ENCODE measurements around the gene MEPCE. TPM values are rescaled to one million over a fixed set of nuclear protein-coding genes. Genes with fewer than 3 reads are reported as not detected.

The MEPCE gene
- total and polyA plus RNA-seq, 10 of the 15 experiments (the other 5 are each of a cell fraction or from before 2014, with no cell fraction given), result 8.2 to 48.0 (median 22.1) TPM

DNA sequence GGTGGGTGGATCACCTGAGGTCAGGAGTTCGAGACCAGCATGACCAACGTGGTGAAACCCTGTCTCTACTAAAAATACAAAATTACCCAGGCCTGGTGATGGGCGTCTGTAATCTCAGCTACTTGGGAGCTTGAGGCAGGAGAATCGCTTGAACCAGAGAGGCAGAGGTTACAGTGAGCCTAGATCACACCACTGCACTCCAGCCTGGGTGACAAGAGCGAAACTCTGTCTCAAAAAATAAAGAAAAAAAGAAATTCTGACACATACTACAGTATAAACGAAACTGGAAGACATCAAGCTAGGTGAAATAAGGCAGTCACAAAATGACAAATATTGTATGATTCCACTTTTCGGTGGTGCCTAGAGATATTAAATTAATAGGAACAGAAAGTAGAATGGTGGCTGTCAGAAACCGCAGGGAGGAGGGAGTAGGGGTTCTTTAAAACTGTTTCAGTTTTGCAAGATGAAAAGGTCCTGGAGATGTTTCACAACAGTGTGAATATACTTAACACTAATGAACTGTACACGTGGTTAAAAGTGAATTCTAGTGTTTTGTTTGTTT lies 33.1 kb upstream of the MEPCE start (continued):
- TF ChIP-seq, protein P1, sequence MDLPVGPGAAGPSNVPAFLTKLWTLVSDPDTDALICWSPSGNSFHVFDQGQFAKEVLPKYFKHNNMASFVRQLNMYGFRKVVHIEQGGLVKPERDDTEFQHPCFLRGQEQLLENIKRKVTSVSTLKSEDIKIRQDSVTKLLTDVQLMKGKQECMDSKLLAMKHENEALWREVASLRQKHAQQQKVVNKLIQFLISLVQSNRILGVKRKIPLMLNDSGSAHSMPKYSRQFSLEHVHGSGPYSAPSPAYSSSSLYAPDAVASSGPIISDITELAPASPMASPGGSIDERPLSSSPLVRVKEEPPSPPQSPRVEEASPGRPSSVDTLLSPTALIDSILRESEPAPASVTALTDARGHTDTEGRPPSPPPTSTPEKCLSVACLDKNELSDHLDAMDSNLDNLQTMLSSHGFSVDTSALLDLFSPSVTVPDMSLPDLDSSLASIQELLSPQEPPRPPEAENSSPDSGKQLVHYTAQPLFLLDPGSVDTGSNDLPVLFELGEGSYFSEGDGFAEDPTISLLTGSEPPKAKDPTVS (IDR thresholded peaks at IDR 0.05; ENCODE audit: low read depth, low read length), result no peak
- TF ChIP-seq, protein P2, sequence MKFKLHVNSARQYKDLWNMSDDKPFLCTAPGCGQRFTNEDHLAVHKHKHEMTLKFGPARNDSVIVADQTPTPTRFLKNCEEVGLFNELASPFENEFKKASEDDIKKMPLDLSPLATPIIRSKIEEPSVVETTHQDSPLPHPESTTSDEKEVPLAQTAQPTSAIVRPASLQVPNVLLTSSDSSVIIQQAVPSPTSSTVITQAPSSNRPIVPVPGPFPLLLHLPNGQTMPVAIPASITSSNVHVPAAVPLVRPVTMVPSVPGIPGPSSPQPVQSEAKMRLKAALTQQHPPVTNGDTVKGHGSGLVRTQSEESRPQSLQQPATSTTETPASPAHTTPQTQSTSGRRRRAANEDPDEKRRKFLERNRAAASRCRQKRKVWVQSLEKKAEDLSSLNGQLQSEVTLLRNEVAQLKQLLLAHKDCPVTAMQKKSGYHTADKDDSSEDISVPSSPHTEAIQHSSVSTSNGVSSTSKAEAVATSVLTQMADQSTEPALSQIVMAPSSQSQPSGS (IDR thresholded peaks at IDR 0.05; ENCODE audit: low read length), result peak; percentile 91
- 0 out of 2 replicates have a peak, but pooled peaks have one; percentile 49 for TF ChIP-seq ZNF207 (IDR thresholded peaks at IDR 0.05; ENCODE audit: borderline replicate concordance)
- peak; percentile 11 for TF ChIP-seq RELA (IDR thresholded peaks at IDR 0.05; ENCODE audit: borderline replicate concordance, partially characterized antibody)
- no peak for TF ChIP-seq ZNF622 (IDR thresholded peaks at IDR 0.05)
- TF ChIP-seq SREBF1 (IDR thresholded peaks at IDR 0.05; ENCODE audit: low read length), result no peak
- TF ChIP-seq FOXK2 (IDR thresholded peaks at IDR 0.05), result no peak; the same call in 1 of the 2 replicates
- peak; percentile 71 to 76 for TF ChIP-seq BHLHE40 (IDR thresholded peaks at IDR 0.05; ENCODE audit: borderline replicate concordance in 1 of 2, low read depth in 2 of 2, low read length in 1 of 2)
- TF ChIP-seq POU2F2 (IDR thresholded peaks at IDR 0.05; ENCODE audit: borderline replicate concordance, low read depth, low read length), result no peak
- no peak for TF ChIP-seq POLR2AphosphoS5 (IDR thresholded peaks at IDR 0.05; ENCODE audit: low read length)
- TF ChIP-seq JUND (IDR thresholded peaks at IDR 0.05; ENCODE audit: low read depth, low read length), result no peak
- no peak for TF ChIP-seq KLF5 (IDR thresholded peaks at IDR 0.05; ENCODE audit: partially characterized antibody)
- TF ChIP-seq RBBP5 (conservative IDR thresholded peaks at IDR 0.05), result no peak
- TF ChIP-seq ZBTB4 (CRISPR knock-in tag; IDR thresholded peaks at IDR 0.05), result no peak
- TF ChIP-seq BRCA1 (IDR thresholded peaks at IDR 0.05; ENCODE audit: low read depth, low read length), result no peak
- TF ChIP-seq SRF (IDR thresholded peaks at IDR 0.05; ENCODE audit: low read depth in 2 of 2, low read length in 2 of 2), result no peak
- peak; percentile 36; the same call in 1 of the 2 replicates for TF ChIP-seq GABPA (IDR thresholded peaks at IDR 0.05; ENCODE audit: low read depth)
- TF ChIP-seq STAT1 (conservative IDR thresholded peaks at IDR 0.05), result no peak
- TF ChIP-seq ESRRA (IDR thresholded peaks at IDR 0.05; ENCODE audit: low read length), result no peak
- no peak for TF ChIP-seq NRF1 (conservative IDR thresholded peaks at IDR 0.05; ENCODE audit: low read depth, low read length)
- TF ChIP-seq, protein P3, sequence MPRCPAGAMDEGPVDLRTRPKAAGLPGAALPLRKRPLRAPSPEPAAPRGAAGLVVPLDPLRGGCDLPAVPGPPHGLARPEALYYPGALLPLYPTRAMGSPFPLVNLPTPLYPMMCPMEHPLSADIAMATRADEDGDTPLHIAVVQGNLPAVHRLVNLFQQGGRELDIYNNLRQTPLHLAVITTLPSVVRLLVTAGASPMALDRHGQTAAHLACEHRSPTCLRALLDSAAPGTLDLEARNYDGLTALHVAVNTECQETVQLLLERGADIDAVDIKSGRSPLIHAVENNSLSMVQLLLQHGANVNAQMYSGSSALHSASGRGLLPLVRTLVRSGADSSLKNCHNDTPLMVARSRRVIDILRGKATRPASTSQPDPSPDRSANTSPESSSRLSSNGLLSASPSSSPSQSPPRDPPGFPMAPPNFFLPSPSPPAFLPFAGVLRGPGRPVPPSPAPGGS (IDR thresholded peaks at IDR 0.05; ENCODE audit: borderline replicate concordance, insufficient read depth, low read depth, low read length, poor library complexity, severe bottlenecking), result peak; percentile 49
- TF ChIP-seq ELK1 (IDR thresholded peaks at IDR 0.05; ENCODE audit: low read depth, low read length), result no peak
- peak; percentile 79 for TF ChIP-seq MEF2B (IDR thresholded peaks at IDR 0.05; ENCODE audit: partially characterized antibody, poor library complexity, severe bottlenecking)

Measured in GM12878 (cell line).